Liver (tissue), 9 donors: ENCODE results near the gene NNT. TPM values are rescaled to one million over a fixed set of nuclear protein-coding genes. Genes with fewer than 3 reads are reported as not detected.
"Not testable (repeated sequence)": the region's sequence is repeated elsewhere in the genome, so short reads cannot be mapped to it uniquely, and the experiment has no call there.

ENCODE experiments used
- DNase-seq: peaks from one replicate; pipeline ENCODE4 v3.0.0-alpha.2; 2017; ENCODE audit warnings: low spot score
- H3K27ac ChIP-seq, 2 donors: one replicate each; pipeline ENCODE4 v1.7.0; 2013; ENCODE audit warnings: inconsistent platforms in 2 of 2, low read length in 2 of 2, control low read depth in 1 of 2, low read depth in 1 of 2, mild to moderate bottlenecking in 1 of 2
- H3K27me3 ChIP-seq, 4 donors: one replicate each; pipeline versions ENCODE4 v1.6.1 to v1.7.0; 2013; ENCODE audit warnings: low read length in 3 of 4, inconsistent platforms in 1 of 4, mild to moderate bottlenecking in 1 of 4, moderate library complexity in 1 of 4; ENCODE audit not compliant: control insufficient read depth in 4 of 4, insufficient read depth in 4 of 4
- H3K36me3 ChIP-seq, 4 donors: one replicate each; pipeline versions ENCODE4 v1.6.1 to v1.7.0; 2013; ENCODE audit warnings: low read length in 3 of 4, mild to moderate bottlenecking in 3 of 4, low read depth in 1 of 4, moderate library complexity in 1 of 4; ENCODE audit not compliant: control insufficient read depth in 4 of 4, insufficient read depth in 3 of 4
- H3K4me1 ChIP-seq, 4 donors: one replicate each; pipeline versions ENCODE4 v1.6.1 to v1.7.0; 2013; ENCODE audit warnings: low read length in 3 of 4, mild to moderate bottlenecking in 3 of 4, moderate library complexity in 1 of 4; ENCODE audit not compliant: control insufficient read depth in 4 of 4, insufficient read depth in 4 of 4
- H3K4me3 ChIP-seq, 3 donors: one replicate each; pipeline versions ENCODE4 v1.6.1 to v1.7.0; 2013; ENCODE audit warnings: low read length in 3 of 3, control low read depth in 1 of 3, low read depth in 1 of 3, mild to moderate bottlenecking in 1 of 3
- H3K9ac ChIP-seq, 2 donors: one replicate each; pipeline ENCODE4 v1.7.0; 2013; ENCODE audit warnings: low read length in 2 of 2, mild to moderate bottlenecking in 2 of 2, moderate library complexity in 2 of 2, control low read depth in 1 of 2, low read depth in 1 of 2
- H3K9me3 ChIP-seq, 4 donors: one replicate each; pipeline versions ENCODE4 v1.6.1 to v1.7.0; 2013; ENCODE audit warnings: low read length in 3 of 4; ENCODE audit not compliant: control insufficient read depth in 4 of 4
- ATF3 ChIP-seq: IDR thresholded peaks from 2 replicates; pipeline ENCODE4 v1.6.1; 2016; ENCODE audit warnings: antibody characterized with exemption
- CTCF ChIP-seq: fragments of 150-350 bp; IDR thresholded peaks from 2 replicates; pipeline ENCODE4 v1.5.1; 2017; ENCODE audit warnings: improper control_type of control experiment, low read depth, low read length; ENCODE audit not compliant: missing input control
- EGR1 ChIP-seq, 2 donors: IDR thresholded peaks; 2 replicates each; pipeline ENCODE4 v1.6.1; 2016 to 2018; ENCODE audit warnings: antibody characterized with exemption in 2 of 2, low read depth in 2 of 2
- FOXA1 ChIP-seq: IDR thresholded peaks from 2 replicates; pipeline ENCODE4 v1.6.1; 2016; ENCODE audit warnings: antibody characterized with exemption
- HNF4A ChIP-seq, 2 donors: conservative IDR thresholded peaks; 2 replicates each; pipeline ENCODE4 v1.6.1; 2016; ENCODE audit warnings: antibody characterized with exemption in 2 of 2, mild to moderate bottlenecking in 2 of 2
- HNF4G ChIP-seq: IDR thresholded peaks from 2 replicates; pipeline ENCODE4 v1.6.1; 2016; ENCODE audit warnings: antibody characterized with exemption
- JUND ChIP-seq, 2 donors: IDR thresholded peaks; 2 replicates each; pipeline ENCODE4 v1.6.1; 2016; ENCODE audit warnings: antibody characterized with exemption in 2 of 2
- NR2F2 ChIP-seq: IDR thresholded peaks from 2 replicates; pipeline ENCODE4 v1.6.1; 2016; ENCODE audit warnings: antibody characterized with exemption
- TAF1 ChIP-seq: conservative IDR thresholded peaks from 2 replicates; pipeline ENCODE4 v1.6.1; 2016; ENCODE audit warnings: antibody characterized with exemption, mild to moderate bottlenecking
- WGBS: extraction: QIAGEN DNeasy Blood & Tissue Kit; methylation state at CpG from one replicate; pipeline ENCODE4 v1.1.7; 2013; 5-methylcytosine and 5-hydroxymethylcytosine counted together
- polyA plus RNA-seq, 2 donors: library from polyadenylated mRNA; stranded (reverse) in 1 of 2; unstranded in 1 of 2; fragments of 200-250 nt in 1 of 2; fragments of >200 nt in 1 of 2; fragmentation: Nextera tagmentation in 1 of 2; extraction: Ambion mirVana in 1 of 2; gene quantifications; one replicate each; pipeline versions ENCODE4 v1.2.1 to v1.2.3, GENCODE V29; 2013 to 2015
- total RNA-seq, 2 donors: library from RNA; depleted of rRNA; stranded (reverse); fragments of >200 nt; gene quantifications; one replicate each; pipeline ENCODE4 v1.2.3, GENCODE V29; 2014
- TF ChIP-seq, protein P1 (sequence below): IDR thresholded peaks from 2 replicates; pipeline ENCODE4 v1.6.1; 2016; ENCODE audit warnings: antibody characterized with exemption, mild to moderate bottlenecking
- donor health status: healthy.
- donor health status: healthy.
- donor health status: healthy.
- donor health status: healthy.
- donor health status: healthy.

NNT gene
- total and polyA plus RNA-seq, 4 donors, result 45.4 to 154 (median 89.2) TPM

GRCh38 chr5:43702815-43703214 lies 99.8 kb downstream of the NNT start:
- no peak overlapping the region for H3K4me3 ChIP-seq
- H3K27ac ChIP-seq, result no peak overlapping the region
- no peaks in the 10 kb centered on the region for H3K9me3 ChIP-seq
- TF ChIP-seq HNF4G (no peak), EGR1 (IDR thresholded peaks at IDR 0.05; ENCODE audit: low read depth in 2 of 2) (no peak), TAF1 (no peak), ATF3 (no peak), NR2F2 (no peak)
- WGBS, result 75% methylated on average over 3 of the region's 3 CpGs
- no peak overlapping the region for H3K9ac ChIP-seq
- H3K4me1 ChIP-seq, result peaks cover 0 to 24% (median 4%) of the 10 kb centered on the region in 4 donors
- no peak for DNase-seq
- no peaks in the 10 kb centered on the region for H3K27me3 ChIP-seq
- peaks cover 0 to 21% (median 8%) of the 10 kb centered on the region in 4 donors for H3K36me3 ChIP-seq

DNA sequence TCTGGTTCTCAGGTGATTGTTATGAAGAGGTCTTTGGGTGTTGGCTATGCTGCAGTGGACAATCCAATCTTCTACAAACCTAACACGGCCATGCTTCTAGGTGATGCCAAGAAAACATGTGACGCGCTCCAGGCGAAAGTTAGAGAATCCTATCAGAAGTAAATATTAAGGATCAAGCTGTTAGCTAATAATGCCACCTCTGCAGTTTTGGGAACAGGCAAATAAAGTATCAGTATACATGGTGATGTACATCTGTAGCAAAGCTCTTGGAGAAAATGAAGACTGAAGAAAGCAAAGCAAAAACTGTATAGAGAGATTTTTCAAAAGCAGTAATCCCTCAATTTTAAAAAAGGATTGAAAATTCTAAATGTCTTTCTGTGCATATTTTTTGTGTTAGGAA lies 101.3 kb downstream of the NNT start:
- H3K4me1 ChIP-seq, result peaks cover 0 to 18% (median 2%) of the 10 kb centered on the region in 4 donors
- H3K9me3 ChIP-seq, result no peaks in the 10 kb centered on the region
- TF ChIP-seq HNF4A (conservative IDR thresholded peaks at IDR 0.05) (no peak), TAF1 (no peak), JUND (IDR thresholded peaks at IDR 0.05) (no peak), NR2F2 (no peak), FOXA1 (no peak), CTCF (no peak)
- TF ChIP-seq, protein P1, sequence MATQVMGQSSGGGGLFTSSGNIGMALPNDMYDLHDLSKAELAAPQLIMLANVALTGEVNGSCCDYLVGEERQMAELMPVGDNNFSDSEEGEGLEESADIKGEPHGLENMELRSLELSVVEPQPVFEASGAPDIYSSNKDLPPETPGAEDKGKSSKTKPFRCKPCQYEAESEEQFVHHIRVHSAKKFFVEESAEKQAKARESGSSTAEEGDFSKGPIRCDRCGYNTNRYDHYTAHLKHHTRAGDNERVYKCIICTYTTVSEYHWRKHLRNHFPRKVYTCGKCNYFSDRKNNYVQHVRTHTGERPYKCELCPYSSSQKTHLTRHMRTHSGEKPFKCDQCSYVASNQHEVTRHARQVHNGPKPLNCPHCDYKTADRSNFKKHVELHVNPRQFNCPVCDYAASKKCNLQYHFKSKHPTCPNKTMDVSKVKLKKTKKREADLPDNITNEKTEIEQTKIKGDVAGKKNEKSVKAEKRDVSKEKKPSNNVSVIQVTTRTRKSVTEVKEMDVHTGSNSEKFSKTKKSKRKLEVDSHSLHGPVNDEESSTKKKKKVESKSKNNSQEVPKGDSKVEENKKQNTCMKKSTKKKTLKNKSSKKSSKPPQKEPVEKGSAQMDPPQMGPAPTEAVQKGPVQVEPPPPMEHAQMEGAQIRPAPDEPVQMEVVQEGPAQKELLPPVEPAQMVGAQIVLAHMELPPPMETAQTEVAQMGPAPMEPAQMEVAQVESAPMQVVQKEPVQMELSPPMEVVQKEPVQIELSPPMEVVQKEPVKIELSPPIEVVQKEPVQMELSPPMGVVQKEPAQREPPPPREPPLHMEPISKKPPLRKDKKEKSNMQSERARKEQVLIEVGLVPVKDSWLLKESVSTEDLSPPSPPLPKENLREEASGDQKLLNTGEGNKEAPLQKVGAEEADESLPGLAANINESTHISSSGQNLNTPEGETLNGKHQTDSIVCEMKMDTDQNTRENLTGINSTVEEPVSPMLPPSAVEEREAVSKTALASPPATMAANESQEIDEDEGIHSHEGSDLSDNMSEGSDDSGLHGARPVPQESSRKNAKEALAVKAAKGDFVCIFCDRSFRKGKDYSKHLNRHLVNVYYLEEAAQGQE, result no peak
- 57% methylated on average over 4 of the region's 4 CpGs for WGBS
- no peak overlapping the region for H3K27ac ChIP-seq
- H3K4me3 ChIP-seq, result no peak overlapping the region
- DNase-seq, result no peak
- no peaks in the 10 kb centered on the region for H3K27me3 ChIP-seq
- no peak overlapping the region for H3K9ac ChIP-seq
- H3K36me3 ChIP-seq, result peaks cover 0 to 21% (median 8%) of the 10 kb centered on the region in 4 donors

DNA sequence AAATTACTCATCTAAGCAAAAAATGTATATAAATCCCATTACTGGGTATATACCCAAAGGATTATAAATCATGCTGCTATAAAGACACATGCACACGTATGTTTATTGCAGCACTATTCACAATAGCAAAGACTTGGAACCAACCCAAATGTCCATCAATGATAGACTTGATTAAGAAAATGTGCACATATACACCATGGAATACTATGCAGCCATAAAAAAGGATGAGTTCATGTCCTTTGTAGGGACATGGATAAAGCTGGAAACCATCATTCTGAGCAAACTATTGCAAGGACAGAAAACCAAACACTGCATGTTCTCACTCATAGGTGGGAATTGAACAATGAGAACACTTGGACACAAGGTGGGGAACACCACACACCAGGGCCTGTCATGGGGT lies 103.6 kb downstream of the NNT start:
- H3K9ac ChIP-seq, H3K4me1 ChIP-seq, H3K4me3 ChIP-seq, DNase-seq, H3K27me3 ChIP-seq, H3K27ac ChIP-seq, H3K9me3 ChIP-seq: not testable (repeated sequence)
- 100% methylated on average over 1 of the region's 1 CpG for WGBS
- peaks cover 0 to 18% (median 6%) of the 10 kb centered on the region in 4 donors for H3K36me3 ChIP-seq
